ENCODE data around the gene SLC6A12. TPM values are rescaled to one million over a fixed set of nuclear protein-coding genes. Genes with fewer than 3 reads are reported as not detected.

The SLC6A12 gene
- total RNA-seq, 1 experiment from 2014 or later, result 0.79 TPM

DNA sequence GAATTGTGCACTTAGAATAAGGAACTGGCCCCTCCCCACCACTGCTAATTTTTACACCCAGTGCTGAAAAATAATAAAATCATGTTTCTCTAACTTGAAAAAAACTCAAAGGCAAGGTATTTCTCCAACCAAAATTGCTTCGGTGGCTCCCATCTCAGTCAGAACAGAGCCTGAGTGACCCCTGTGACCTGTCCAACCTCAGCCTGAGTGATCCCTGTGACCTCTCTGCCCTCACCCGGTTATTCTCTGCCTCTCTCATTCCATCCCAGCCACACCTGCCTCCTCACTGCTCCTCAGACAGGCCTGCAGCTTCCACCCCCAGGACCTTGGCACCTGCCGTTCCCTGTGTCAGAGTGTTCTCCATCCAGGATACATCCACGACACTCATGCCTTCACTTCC lies 5.1 kb downstream of the SLC6A12 start:
- Mint-ChIP-seq H3K27ac (no peak overlapping the region), H3K36me3 (no peaks in the 10 kb centered on the region), H3K4me3 (no peak overlapping the region), H3K27me3 (ENCODE audit: low read depth) (peaks cover 70% of the 10 kb centered on the region), H3K9me3 (peaks cover 9% of the 10 kb centered on the region), H3K4me1 (peaks cover 23% of the 10 kb centered on the region)
- no peak for DNase-seq (ENCODE audit: low spot score)
- no peak for ATAC-seq
- ChIA-PET CTCF (interaction anchor here (3.9 kb wide), 1 partner anchor 11 kb away, joined by 36 read pairs; no protein-coding TSS in a partner anchor), POLR2A (no interaction called here)
- TF ChIP-seq NFATC4 (CRISPR knock-in tag; IDR thresholded peaks at IDR 0.05), result no peak
- TF ChIP-seq, protein P1, sequence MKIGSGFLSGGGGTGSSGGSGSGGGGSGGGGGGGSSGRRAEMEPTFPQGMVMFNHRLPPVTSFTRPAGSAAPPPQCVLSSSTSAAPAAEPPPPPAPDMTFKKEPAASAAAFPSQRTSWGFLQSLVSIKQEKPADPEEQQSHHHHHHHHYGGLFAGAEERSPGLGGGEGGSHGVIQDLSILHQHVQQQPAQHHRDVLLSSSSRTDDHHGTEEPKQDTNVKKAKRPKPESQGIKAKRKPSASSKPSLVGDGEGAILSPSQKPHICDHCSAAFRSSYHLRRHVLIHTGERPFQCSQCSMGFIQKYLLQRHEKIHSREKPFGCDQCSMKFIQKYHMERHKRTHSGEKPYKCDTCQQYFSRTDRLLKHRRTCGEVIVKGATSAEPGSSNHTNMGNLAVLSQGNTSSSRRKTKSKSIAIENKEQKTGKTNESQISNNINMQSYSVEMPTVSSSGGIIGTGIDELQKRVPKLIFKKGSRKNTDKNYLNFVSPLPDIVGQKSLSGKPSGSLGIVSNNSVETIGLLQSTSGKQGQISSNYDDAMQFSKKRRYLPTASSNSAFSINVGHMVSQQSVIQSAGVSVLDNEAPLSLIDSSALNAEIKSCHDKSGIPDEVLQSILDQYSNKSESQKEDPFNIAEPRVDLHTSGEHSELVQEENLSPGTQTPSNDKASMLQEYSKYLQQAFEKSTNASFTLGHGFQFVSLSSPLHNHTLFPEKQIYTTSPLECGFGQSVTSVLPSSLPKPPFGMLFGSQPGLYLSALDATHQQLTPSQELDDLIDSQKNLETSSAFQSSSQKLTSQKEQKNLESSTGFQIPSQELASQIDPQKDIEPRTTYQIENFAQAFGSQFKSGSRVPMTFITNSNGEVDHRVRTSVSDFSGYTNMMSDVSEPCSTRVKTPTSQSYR (CRISPR knock-in tag; IDR thresholded peaks at IDR 0.05), result no peak
- no peak for TF ChIP-seq TEAD4 (CRISPR knock-in tag; IDR thresholded peaks at IDR 0.05)
- TF ChIP-seq SMAD3 (CRISPR knock-in tag; IDR thresholded peaks at IDR 0.05; ENCODE audit: borderline replicate concordance), result no peak
- TF ChIP-seq ZNF121 (CRISPR knock-in tag; IDR thresholded peaks at IDR 0.05), result no peak
- TF ChIP-seq, protein P2, sequence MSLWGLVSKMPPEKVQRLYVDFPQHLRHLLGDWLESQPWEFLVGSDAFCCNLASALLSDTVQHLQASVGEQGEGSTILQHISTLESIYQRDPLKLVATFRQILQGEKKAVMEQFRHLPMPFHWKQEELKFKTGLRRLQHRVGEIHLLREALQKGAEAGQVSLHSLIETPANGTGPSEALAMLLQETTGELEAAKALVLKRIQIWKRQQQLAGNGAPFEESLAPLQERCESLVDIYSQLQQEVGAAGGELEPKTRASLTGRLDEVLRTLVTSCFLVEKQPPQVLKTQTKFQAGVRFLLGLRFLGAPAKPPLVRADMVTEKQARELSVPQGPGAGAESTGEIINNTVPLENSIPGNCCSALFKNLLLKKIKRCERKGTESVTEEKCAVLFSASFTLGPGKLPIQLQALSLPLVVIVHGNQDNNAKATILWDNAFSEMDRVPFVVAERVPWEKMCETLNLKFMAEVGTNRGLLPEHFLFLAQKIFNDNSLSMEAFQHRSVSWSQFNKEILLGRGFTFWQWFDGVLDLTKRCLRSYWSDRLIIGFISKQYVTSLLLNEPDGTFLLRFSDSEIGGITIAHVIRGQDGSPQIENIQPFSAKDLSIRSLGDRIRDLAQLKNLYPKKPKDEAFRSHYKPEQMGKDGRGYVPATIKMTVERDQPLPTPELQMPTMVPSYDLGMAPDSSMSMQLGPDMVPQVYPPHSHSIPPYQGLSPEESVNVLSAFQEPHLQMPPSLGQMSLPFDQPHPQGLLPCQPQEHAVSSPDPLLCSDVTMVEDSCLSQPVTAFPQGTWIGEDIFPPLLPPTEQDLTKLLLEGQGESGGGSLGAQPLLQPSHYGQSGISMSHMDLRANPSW (CRISPR knock-in tag; conservative IDR thresholded peaks at IDR 0.05; ENCODE audit: low read depth), result no peak
- TF ChIP-seq FOXK1 (CRISPR knock-in tag; IDR thresholded peaks at IDR 0.05), result no peak
- no peak for TF ChIP-seq ZNF219 (CRISPR knock-in tag; IDR thresholded peaks at IDR 0.05; ENCODE audit: borderline replicate concordance)
- TF ChIP-seq, protein P3, sequence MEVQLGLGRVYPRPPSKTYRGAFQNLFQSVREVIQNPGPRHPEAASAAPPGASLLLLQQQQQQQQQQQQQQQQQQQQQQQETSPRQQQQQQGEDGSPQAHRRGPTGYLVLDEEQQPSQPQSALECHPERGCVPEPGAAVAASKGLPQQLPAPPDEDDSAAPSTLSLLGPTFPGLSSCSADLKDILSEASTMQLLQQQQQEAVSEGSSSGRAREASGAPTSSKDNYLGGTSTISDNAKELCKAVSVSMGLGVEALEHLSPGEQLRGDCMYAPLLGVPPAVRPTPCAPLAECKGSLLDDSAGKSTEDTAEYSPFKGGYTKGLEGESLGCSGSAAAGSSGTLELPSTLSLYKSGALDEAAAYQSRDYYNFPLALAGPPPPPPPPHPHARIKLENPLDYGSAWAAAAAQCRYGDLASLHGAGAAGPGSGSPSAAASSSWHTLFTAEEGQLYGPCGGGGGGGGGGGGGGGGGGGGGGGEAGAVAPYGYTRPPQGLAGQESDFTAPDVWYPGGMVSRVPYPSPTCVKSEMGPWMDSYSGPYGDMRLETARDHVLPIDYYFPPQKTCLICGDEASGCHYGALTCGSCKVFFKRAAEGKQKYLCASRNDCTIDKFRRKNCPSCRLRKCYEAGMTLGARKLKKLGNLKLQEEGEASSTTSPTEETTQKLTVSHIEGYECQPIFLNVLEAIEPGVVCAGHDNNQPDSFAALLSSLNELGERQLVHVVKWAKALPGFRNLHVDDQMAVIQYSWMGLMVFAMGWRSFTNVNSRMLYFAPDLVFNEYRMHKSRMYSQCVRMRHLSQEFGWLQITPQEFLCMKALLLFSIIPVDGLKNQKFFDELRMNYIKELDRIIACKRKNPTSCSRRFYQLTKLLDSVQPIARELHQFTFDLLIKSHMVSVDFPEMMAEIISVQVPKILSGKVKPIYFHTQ (CRISPR knock-in tag; IDR thresholded peaks at IDR 0.05), result no peak
- TF ChIP-seq, protein P4, sequence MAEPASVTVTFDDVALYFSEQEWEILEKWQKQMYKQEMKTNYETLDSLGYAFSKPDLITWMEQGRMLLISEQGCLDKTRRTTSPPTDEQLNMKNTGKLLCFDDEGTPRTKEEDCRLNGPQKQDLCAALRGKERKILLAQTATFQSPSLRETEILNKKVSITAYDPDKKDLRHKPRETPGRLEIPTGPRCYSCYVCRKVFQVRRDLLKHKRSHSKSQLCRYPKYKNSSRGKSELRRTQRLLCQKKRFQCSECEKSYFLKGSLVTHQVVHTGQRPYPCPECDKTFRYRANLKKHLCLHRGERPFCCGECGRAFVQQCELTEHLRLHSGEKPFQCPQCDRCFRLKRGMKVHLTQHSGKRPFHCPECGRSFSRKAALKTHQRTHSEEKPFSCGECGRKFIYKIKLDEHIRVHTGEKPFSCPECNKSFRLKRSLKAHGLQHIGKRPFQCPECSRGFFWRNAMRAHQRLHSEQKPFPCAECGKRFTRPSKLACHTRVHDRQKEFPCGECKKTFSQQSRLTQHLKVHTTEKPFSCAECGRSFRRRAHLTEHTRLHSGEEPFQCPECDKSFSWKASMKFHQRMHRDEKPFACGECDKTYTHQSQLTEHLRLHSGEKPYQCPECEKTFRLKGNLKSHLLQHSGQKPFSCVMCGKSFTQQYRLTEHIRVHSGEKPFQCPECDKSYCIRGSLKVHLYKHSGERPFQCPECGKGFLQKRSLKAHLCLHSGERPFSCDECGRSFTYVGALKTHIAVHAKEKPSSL (CRISPR knock-in tag; conservative IDR thresholded peaks at IDR 0.05), result no peak
- no peak for TF ChIP-seq CBFB (CRISPR knock-in tag; IDR thresholded peaks at IDR 0.05; ENCODE audit: low read depth)
- TF ChIP-seq SP1 (CRISPR knock-in tag; conservative IDR thresholded peaks at IDR 0.05), result no peak

DNA sequence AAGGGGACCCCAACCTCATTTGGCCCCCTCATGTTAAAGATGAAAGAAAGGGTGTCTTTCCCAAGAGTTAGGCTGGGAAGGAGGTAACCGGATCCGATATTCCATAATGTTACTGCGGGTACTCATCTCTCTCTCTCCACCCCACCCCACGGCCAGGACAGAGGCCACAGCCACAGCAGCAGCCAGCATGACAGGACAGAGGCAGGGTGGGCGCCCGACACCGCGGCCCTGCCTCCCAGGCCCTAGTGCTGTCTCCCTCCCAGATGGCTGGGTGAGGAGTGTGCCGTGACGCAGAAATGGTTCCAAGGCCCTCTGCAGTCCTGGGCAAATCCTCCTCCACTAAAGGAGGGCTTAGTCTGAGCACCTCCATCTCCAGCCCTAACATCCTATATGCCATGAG lies 6.2 kb downstream of the SLC6A12 start:
- ChIA-PET POLR2A (no interaction called here), CTCF (no interaction called here)
- no peak overlapping the region for H3K27ac Mint-ChIP-seq
- H3K36me3 Mint-ChIP-seq, result no peaks in the 10 kb centered on the region
- peaks cover 65% of the 10 kb centered on the region for H3K27me3 Mint-ChIP-seq (ENCODE audit: low read depth)
- ATAC-seq (no peak), DNase-seq (ENCODE audit: low spot score) (no peak)
- H3K4me3 Mint-ChIP-seq, result no peak overlapping the region
- peaks cover 9% of the 10 kb centered on the region for H3K9me3 Mint-ChIP-seq
- peaks cover 13% of the 10 kb centered on the region for H3K4me1 Mint-ChIP-seq
- no peak for TF ChIP-seq ZNF671 (CRISPR knock-in tag; IDR thresholded peaks at IDR 0.05)
- TF ChIP-seq, protein P5, sequence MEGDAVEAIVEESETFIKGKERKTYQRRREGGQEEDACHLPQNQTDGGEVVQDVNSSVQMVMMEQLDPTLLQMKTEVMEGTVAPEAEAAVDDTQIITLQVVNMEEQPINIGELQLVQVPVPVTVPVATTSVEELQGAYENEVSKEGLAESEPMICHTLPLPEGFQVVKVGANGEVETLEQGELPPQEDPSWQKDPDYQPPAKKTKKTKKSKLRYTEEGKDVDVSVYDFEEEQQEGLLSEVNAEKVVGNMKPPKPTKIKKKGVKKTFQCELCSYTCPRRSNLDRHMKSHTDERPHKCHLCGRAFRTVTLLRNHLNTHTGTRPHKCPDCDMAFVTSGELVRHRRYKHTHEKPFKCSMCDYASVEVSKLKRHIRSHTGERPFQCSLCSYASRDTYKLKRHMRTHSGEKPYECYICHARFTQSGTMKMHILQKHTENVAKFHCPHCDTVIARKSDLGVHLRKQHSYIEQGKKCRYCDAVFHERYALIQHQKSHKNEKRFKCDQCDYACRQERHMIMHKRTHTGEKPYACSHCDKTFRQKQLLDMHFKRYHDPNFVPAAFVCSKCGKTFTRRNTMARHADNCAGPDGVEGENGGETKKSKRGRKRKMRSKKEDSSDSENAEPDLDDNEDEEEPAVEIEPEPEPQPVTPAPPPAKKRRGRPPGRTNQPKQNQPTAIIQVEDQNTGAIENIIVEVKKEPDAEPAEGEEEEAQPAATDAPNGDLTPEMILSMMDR (IDR thresholded peaks at IDR 0.05), result no peak
- no peak for TF ChIP-seq MXD4 (CRISPR knock-in tag; IDR thresholded peaks at IDR 0.05; ENCODE audit: borderline replicate concordance)
- no peak for TF ChIP-seq MYBL2 (CRISPR knock-in tag; IDR thresholded peaks at IDR 0.05)
- TF ChIP-seq, protein P6, sequence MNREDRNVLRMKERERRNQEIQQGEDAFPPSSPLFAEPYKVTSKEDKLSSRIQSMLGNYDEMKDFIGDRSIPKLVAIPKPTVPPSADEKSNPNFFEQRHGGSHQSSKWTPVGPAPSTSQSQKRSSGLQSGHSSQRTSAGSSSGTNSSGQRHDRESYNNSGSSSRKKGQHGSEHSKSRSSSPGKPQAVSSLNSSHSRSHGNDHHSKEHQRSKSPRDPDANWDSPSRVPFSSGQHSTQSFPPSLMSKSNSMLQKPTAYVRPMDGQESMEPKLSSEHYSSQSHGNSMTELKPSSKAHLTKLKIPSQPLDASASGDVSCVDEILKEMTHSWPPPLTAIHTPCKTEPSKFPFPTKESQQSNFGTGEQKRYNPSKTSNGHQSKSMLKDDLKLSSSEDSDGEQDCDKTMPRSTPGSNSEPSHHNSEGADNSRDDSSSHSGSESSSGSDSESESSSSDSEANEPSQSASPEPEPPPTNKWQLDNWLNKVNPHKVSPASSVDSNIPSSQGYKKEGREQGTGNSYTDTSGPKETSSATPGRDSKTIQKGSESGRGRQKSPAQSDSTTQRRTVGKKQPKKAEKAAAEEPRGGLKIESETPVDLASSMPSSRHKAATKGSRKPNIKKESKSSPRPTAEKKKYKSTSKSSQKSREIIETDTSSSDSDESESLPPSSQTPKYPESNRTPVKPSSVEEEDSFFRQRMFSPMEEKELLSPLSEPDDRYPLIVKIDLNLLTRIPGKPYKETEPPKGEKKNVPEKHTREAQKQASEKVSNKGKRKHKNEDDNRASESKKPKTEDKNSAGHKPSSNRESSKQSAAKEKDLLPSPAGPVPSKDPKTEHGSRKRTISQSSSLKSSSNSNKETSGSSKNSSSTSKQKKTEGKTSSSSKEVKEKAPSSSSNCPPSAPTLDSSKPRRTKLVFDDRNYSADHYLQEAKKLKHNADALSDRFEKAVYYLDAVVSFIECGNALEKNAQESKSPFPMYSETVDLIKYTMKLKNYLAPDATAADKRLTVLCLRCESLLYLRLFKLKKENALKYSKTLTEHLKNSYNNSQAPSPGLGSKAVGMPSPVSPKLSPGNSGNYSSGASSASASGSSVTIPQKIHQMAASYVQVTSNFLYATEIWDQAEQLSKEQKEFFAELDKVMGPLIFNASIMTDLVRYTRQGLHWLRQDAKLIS (CRISPR knock-in tag; IDR thresholded peaks at IDR 0.05; ENCODE audit: borderline replicate concordance), result no peak
- TF ChIP-seq SMAD3 (CRISPR knock-in tag; IDR thresholded peaks at IDR 0.05; ENCODE audit: borderline replicate concordance), result no peak
- TF ChIP-seq, protein P7, sequence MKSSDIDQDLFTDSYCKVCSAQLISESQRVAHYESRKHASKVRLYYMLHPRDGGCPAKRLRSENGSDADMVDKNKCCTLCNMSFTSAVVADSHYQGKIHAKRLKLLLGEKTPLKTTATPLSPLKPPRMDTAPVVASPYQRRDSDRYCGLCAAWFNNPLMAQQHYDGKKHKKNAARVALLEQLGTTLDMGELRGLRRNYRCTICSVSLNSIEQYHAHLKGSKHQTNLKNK (CRISPR knock-in tag; IDR thresholded peaks at IDR 0.05), result no peak
- TF ChIP-seq CREB1 (CRISPR knock-in tag; IDR thresholded peaks at IDR 0.05), result no peak
